ENCODE data around the gene CREBZF.

CREBZF gene

DNA sequence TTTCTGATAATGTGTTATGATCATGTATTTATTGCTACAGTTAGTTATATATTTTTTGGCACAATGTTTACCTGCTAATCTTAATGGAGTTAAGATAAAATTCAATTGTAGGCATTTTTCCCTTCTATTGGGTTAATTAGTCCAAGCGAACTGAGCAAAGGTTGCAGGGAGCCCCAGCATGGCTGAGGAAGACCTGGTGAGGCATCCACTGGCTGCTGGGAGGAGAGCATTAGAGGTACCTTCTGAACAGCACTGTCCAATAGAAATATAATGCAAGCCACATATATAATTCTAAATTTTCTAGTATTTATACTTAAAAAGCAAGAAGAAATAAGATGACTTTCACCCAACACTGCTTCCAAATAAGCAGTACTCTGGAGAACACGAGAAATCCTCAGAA lies 17.9 kb downstream of the CREBZF start:
- CTCF ChIA-PET: interaction anchor here (1.0 kb wide), 1 partner anchor 572 kb away, joined by 3 read pairs; no protein-coding TSS in a partner anchor
- H3K27ac ChIP-seq (ENCODE audit: extremely low read depth, low read depth, low read length): no peak overlapping the region; the same call in 1 of the 2 replicates
- TF ChIP-seq PATZ1 (tag by site-specific recombination; IDR thresholded peaks at IDR 0.05): no peak
- no peak for TF ChIP-seq ZNF157 (tag by site-specific recombination; IDR thresholded peaks at IDR 0.05)
- no peak for TF ChIP-seq ZNF600 (tag by site-specific recombination; IDR thresholded peaks at IDR 0.05)
- no peak for TF ChIP-seq ZNF670 (tag by site-specific recombination; IDR thresholded peaks at IDR 0.05; ENCODE audit: low read depth)
- TF ChIP-seq SCRT1 (tag by site-specific recombination; IDR thresholded peaks at IDR 0.05; ENCODE audit: borderline replicate concordance): no peak
- H3K9me3 ChIP-seq (ENCODE audit: control insufficient read depth, insufficient read depth, low read depth, low read length): no peaks in the 10 kb centered on the region
- H3K36me3 ChIP-seq (ENCODE audit: control insufficient read depth in 2 of 2, insufficient read depth in 1 of 2, low read length in 2 of 2): peaks cover 0 to 10% of the 10 kb centered on the region in 2 experiments; a peak in 1 of 3 replicates
- no peaks in the 10 kb centered on the region for H3K4me1 ChIP-seq (ENCODE audit: control insufficient read depth, insufficient read depth, low read length)
- H3K4me3 ChIP-seq (ENCODE audit: low read depth, low read length): peak overlapping the region; percentile 51
- POLR2A ChIA-PET: interaction anchor here (0.6 to 6.3 kb wide), 13 partner anchors 10 to 598 kb away, joined by 3 to 48 read pairs (median 5); partner anchors contain the start of genes CREBZF, DLG2 and TMEM126B

GRCh38 chr11:85643191-85643614 lies 21.7 kb downstream of the CREBZF start:
- ChIA-PET POLR2A (no interaction called here), CTCF (no interaction called here)
- H3K4me3 ChIP-seq (ENCODE audit: low read depth, low read length): no peak overlapping the region
- no peaks in the 10 kb centered on the region for H3K36me3 ChIP-seq (ENCODE audit: control insufficient read depth in 2 of 2, insufficient read depth in 1 of 2, low read length in 2 of 2)
- H3K4me1 ChIP-seq (ENCODE audit: control insufficient read depth, insufficient read depth, low read length): no peaks in the 10 kb centered on the region
- no peaks in the 10 kb centered on the region for H3K9me3 ChIP-seq (ENCODE audit: control insufficient read depth, insufficient read depth, low read depth, low read length)
- H3K27ac ChIP-seq (ENCODE audit: extremely low read depth, low read depth, low read length): no peak overlapping the region
- no peak for TF ChIP-seq ZNF274 (IDR thresholded peaks at IDR 0.05; ENCODE audit: low read length)
- TF ChIP-seq ZNF274 (tag by site-specific recombination; IDR thresholded peaks at IDR 0.05; ENCODE audit: borderline replicate concordance): no peak
- no peak for TF ChIP-seq ZNF114 (tag by site-specific recombination; IDR thresholded peaks at IDR 0.05)
- TF ChIP-seq SP7 (tag by site-specific recombination; IDR thresholded peaks at IDR 0.05): peak; percentile 68
- TF ChIP-seq ZNF335 (tag by site-specific recombination; conservative IDR thresholded peaks at IDR 0.05): peak; percentile 61
- TF ChIP-seq ZNF660 (tag by site-specific recombination; IDR thresholded peaks at IDR 0.05): peak; percentile 47; the same call in 1 of the 2 replicates
- peak; percentile 88 for TF ChIP-seq FEZF1 (tag by site-specific recombination; IDR thresholded peaks at IDR 0.05)
- TF ChIP-seq, protein P1, sequence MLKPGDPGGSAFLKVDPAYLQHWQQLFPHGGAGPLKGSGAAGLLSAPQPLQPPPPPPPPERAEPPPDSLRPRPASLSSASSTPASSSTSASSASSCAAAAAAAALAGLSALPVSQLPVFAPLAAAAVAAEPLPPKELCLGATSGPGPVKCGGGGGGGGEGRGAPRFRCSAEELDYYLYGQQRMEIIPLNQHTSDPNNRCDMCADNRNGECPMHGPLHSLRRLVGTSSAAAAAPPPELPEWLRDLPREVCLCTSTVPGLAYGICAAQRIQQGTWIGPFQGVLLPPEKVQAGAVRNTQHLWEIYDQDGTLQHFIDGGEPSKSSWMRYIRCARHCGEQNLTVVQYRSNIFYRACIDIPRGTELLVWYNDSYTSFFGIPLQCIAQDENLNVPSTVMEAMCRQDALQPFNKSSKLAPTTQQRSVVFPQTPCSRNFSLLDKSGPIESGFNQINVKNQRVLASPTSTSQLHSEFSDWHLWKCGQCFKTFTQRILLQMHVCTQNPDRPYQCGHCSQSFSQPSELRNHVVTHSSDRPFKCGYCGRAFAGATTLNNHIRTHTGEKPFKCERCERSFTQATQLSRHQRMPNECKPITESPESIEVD (tag by site-specific recombination; IDR thresholded peaks at IDR 0.05): peak; percentile 43
- TF ChIP-seq, protein P2, sequence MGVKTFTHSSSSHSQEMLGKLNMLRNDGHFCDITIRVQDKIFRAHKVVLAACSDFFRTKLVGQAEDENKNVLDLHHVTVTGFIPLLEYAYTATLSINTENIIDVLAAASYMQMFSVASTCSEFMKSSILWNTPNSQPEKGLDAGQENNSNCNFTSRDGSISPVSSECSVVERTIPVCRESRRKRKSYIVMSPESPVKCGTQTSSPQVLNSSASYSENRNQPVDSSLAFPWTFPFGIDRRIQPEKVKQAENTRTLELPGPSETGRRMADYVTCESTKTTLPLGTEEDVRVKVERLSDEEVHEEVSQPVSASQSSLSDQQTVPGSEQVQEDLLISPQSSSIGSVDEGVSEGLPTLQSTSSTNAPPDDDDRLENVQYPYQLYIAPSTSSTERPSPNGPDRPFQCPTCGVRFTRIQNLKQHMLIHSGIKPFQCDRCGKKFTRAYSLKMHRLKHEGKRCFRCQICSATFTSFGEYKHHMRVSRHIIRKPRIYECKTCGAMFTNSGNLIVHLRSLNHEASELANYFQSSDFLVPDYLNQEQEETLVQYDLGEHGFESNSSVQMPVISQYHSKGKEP (tag by site-specific recombination; IDR thresholded peaks at IDR 0.05): peak; percentile 47; the same call in 1 of the 2 replicates
- no peak for TF ChIP-seq GFI1B (tag by site-specific recombination; IDR thresholded peaks at IDR 0.05)
- TF ChIP-seq ZNF280C (tag by site-specific recombination; IDR thresholded peaks at IDR 0.05): no peak
- no peak for TF ChIP-seq ZNF621 (tag by site-specific recombination; IDR thresholded peaks at IDR 0.05)
- TF ChIP-seq ZNF24 (tag by site-specific recombination; IDR thresholded peaks at IDR 0.05): no peak
- TF ChIP-seq, protein P3, sequence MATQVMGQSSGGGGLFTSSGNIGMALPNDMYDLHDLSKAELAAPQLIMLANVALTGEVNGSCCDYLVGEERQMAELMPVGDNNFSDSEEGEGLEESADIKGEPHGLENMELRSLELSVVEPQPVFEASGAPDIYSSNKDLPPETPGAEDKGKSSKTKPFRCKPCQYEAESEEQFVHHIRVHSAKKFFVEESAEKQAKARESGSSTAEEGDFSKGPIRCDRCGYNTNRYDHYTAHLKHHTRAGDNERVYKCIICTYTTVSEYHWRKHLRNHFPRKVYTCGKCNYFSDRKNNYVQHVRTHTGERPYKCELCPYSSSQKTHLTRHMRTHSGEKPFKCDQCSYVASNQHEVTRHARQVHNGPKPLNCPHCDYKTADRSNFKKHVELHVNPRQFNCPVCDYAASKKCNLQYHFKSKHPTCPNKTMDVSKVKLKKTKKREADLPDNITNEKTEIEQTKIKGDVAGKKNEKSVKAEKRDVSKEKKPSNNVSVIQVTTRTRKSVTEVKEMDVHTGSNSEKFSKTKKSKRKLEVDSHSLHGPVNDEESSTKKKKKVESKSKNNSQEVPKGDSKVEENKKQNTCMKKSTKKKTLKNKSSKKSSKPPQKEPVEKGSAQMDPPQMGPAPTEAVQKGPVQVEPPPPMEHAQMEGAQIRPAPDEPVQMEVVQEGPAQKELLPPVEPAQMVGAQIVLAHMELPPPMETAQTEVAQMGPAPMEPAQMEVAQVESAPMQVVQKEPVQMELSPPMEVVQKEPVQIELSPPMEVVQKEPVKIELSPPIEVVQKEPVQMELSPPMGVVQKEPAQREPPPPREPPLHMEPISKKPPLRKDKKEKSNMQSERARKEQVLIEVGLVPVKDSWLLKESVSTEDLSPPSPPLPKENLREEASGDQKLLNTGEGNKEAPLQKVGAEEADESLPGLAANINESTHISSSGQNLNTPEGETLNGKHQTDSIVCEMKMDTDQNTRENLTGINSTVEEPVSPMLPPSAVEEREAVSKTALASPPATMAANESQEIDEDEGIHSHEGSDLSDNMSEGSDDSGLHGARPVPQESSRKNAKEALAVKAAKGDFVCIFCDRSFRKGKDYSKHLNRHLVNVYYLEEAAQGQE (tag by site-specific recombination; IDR thresholded peaks at IDR 0.05): no peak
- TF ChIP-seq ZNF664 (tag by site-specific recombination; IDR thresholded peaks at IDR 0.05): no peak
- TF ChIP-seq ZNF600 (tag by site-specific recombination; IDR thresholded peaks at IDR 0.05): 0 out of 2 replicates have a peak, but pooled peaks have one; percentile 22
- no peak for TF ChIP-seq ZNF157 (tag by site-specific recombination; IDR thresholded peaks at IDR 0.05)
- peak; percentile 79; the same call in 1 of the 2 replicates for TF ChIP-seq MZF1 (tag by site-specific recombination; IDR thresholded peaks at IDR 0.05; ENCODE audit: borderline replicate concordance)
- TF ChIP-seq ZNF580 (tag by site-specific recombination; IDR thresholded peaks at IDR 0.05): no peak

Data from HEK293 (cell line).